OCI-LY1 (cell line): ENCODE data around the gene LMLN.
"Not testable (repeated sequence)": the region's sequence is repeated elsewhere in the genome, so short reads cannot be mapped to it uniquely, and the experiment has no call there.

Experiments
- H2AFZ ChIP-seq: fragments of 200-600 bp; sonication (generic), shearing (Covaris generic); 2 replicates; pipeline ENCODE4 v1.6.0; 2014; ENCODE audit warnings: antibody characterized with exemption, mild to moderate bottlenecking, low read length
- H3F3A ChIP-seq: fragments of 200-600 bp; sonication (generic), shearing (Covaris generic); 2 replicates; pipeline ENCODE4 v1.6.0; 2014; ENCODE audit warnings: mild to moderate bottlenecking, antibody characterized with exemption, low read length, moderate library complexity; ENCODE audit not compliant: insufficient read depth
- H3K27ac ChIP-seq: fragments of 200-600 bp; sonication (generic); 2 replicates; pipeline ENCODE4 v1.5.1; 2014; ENCODE audit warnings: low read length, mixed run types, mild to moderate bottlenecking, low read depth; ENCODE audit not compliant: poor library complexity, severe bottlenecking
- H3K27me3 ChIP-seq: fragments of 200-600 bp; sonication (generic); 2 replicates; pipeline ENCODE4 v1.6.0; 2014; ENCODE audit warnings: antibody characterized with exemption, mild to moderate bottlenecking, low read length, moderate library complexity; ENCODE audit not compliant: insufficient read depth
- H3K36me3 ChIP-seq: fragments of 200-600 bp; sonication (generic); 2 replicates; pipeline ENCODE4 v1.6.1; 2014; ENCODE audit warnings: mild to moderate bottlenecking, antibody characterized with exemption, low read length, moderate library complexity, mixed read lengths; ENCODE audit not compliant: insufficient read depth
- H3K4me1 ChIP-seq: fragments of 200-600 bp; sonication (generic); 2 replicates; pipeline ENCODE4 v1.5.1; 2014; ENCODE audit warnings: mild to moderate bottlenecking, low read length, moderate library complexity; ENCODE audit not compliant: insufficient read depth, severe bottlenecking
- H3K4me2 ChIP-seq: fragments of 200-600 bp; sonication (generic), shearing (Covaris generic); 2 replicates; pipeline ENCODE4 v1.6.1; 2014; ENCODE audit warnings: low read length
- H3K4me3 ChIP-seq: fragments of 200-600 bp; sonication (generic); 2 replicates; pipeline ENCODE4 v1.5.1; 2014; ENCODE audit warnings: low read length, low read depth, mild to moderate bottlenecking, mixed read lengths; ENCODE audit not compliant: poor library complexity, severe bottlenecking
- H3K79me2 ChIP-seq: fragments of 200-600 bp; shearing (Covaris generic); 2 replicates; pipeline ENCODE4 v1.6.1; 2016; ENCODE audit warnings: mixed run types, low read length, mixed read lengths; ENCODE audit not compliant: insufficient read depth
- H3K9ac ChIP-seq: fragments of 200-600 bp; sonication (generic), shearing (Covaris generic); 2 replicates; pipeline ENCODE4 v1.6.1; 2014; ENCODE audit warnings: mild to moderate bottlenecking, low read length, mixed read lengths
- H3K9me2 ChIP-seq: fragments of 200-600 bp; sonication (generic), shearing (Covaris generic); 2 replicates; pipeline ENCODE4 v1.6.1; 2014; ENCODE audit warnings: low read depth, mild to moderate bottlenecking, low read length, mixed read lengths
- H3K9me3 ChIP-seq: fragments of 200-600 bp; shearing (Covaris generic); 2 replicates; pipeline ENCODE4 v1.6.1; 2014; ENCODE audit warnings: low read length, mixed read lengths
- H4K20me1 ChIP-seq: fragments of 200-600 bp; sonication (generic), shearing (Covaris generic); 2 replicates; pipeline ENCODE4 v1.6.0; 2016; ENCODE audit warnings: mild to moderate bottlenecking, low read length; ENCODE audit not compliant: insufficient read depth
- EZH2 ChIP-seq: fragments of 200-600 bp; sonication (generic), shearing (Covaris generic); IDR thresholded peaks from 2 replicates; pipeline ENCODE4 v1.8.0; 2017; ENCODE audit warnings: borderline replicate concordance, mixed run types, mild to moderate bottlenecking, antibody characterized with exemption, low read length, moderate library complexity, mixed read lengths
- TF ChIP-seq, protein P1 (sequence below): fragments of 200-600 bp; sonication (generic), shearing (Covaris generic); IDR thresholded peaks from 2 replicates; pipeline ENCODE4 v1.5.1; 2017; ENCODE audit warnings: mild to moderate bottlenecking, antibody characterized with exemption, low read length, moderate library complexity, mixed read lengths

Gene LMLN

GRCh38 chr3:197959891-197960693 lies at the start of gene LMLN:
Gene LMLN (plus strand): TSS chr3:197960217. CDS start chr3:197960246, 29 bp downstream.
- Histone ChIP-seq H3K4me3 (peak within 1 kb of the TSS; percentile 72), H3K9me3 (no peaks in the 10 kb centered on the region), H2AFZ (peak within 1 kb of the TSS; percentile 41), H3K9ac (peak within 1 kb of the TSS; percentile 64), H3K9me2 (no peaks in the 10 kb centered on the region), H3K4me1 (peaks cover 36% of the 10 kb centered on the region), H3K27ac (peak within 1 kb of the TSS; percentile 11), H3K36me3 (peaks cover 29% of the 10 kb centered on the region), H3K27me3 (no peaks in the 10 kb centered on the region), H3F3A (peaks cover 18% of the 10 kb centered on the region), H3K79me2 (no peaks in the 10 kb centered on the region), H3K4me2 (peak within 1 kb of the TSS; percentile 92), H4K20me1 (no peaks in the 10 kb centered on the region)
- TF ChIP-seq, protein P1, sequence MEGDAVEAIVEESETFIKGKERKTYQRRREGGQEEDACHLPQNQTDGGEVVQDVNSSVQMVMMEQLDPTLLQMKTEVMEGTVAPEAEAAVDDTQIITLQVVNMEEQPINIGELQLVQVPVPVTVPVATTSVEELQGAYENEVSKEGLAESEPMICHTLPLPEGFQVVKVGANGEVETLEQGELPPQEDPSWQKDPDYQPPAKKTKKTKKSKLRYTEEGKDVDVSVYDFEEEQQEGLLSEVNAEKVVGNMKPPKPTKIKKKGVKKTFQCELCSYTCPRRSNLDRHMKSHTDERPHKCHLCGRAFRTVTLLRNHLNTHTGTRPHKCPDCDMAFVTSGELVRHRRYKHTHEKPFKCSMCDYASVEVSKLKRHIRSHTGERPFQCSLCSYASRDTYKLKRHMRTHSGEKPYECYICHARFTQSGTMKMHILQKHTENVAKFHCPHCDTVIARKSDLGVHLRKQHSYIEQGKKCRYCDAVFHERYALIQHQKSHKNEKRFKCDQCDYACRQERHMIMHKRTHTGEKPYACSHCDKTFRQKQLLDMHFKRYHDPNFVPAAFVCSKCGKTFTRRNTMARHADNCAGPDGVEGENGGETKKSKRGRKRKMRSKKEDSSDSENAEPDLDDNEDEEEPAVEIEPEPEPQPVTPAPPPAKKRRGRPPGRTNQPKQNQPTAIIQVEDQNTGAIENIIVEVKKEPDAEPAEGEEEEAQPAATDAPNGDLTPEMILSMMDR, result no peak
- no peak for TF ChIP-seq EZH2

GRCh38 chr3:197912741-197913476 lies 47.1 kb upstream of the LMLN start:
- peak overlapping the region; percentile 39 for H3K27ac ChIP-seq
- 0 out of 2 replicates have a peak, but pooled peaks cover 4% of the 10 kb centered on the region for H3F3A ChIP-seq
- peaks cover 38% of the 10 kb centered on the region for H3K4me1 ChIP-seq
- TF ChIP-seq, protein P1, result no peak
- no peak for TF ChIP-seq EZH2
- H4K20me1 ChIP-seq, result no peaks in the 10 kb centered on the region
- peak overlapping the region; percentile 36 for H2AFZ ChIP-seq
- peaks cover 22% of the 10 kb centered on the region for H3K79me2 ChIP-seq
- peaks cover 18% of the 10 kb centered on the region for H3K36me3 ChIP-seq
- H3K9me2 ChIP-seq, result no peaks in the 10 kb centered on the region
- H3K9ac ChIP-seq, result peak overlapping the region; percentile 76
- H3K9me3 ChIP-seq, result no peaks in the 10 kb centered on the region
- H3K4me2 ChIP-seq, result peak overlapping the region; percentile 81
- no peaks in the 10 kb centered on the region for H3K27me3 ChIP-seq
- peak overlapping the region; percentile 69 for H3K4me3 ChIP-seq

- Histone ChIP-seq H2AFZ (peak overlapping the region; percentile 36; the same call in 1 of the 2 replicates), H3K27me3 (no peaks in the 10 kb centered on the region), H3K9ac (peak overlapping the region; percentile 76), H3K79me2 (peaks cover 22% of the 10 kb centered on the region), H3K4me1 (peaks cover 38% of the 10 kb centered on the region), H3K27ac (peak overlapping the region; percentile 39), H3K9me2 (no peaks in the 10 kb centered on the region), H3K4me2 (peak overlapping the region; percentile 81), H3K9me3 (no peaks in the 10 kb centered on the region), H4K20me1 (no peaks in the 10 kb centered on the region), H3K36me3 (peaks cover 15% of the 10 kb centered on the region), H3F3A (0 out of 2 replicates have a peak, but pooled peaks cover 4% of the 10 kb centered on the region), H3K4me3 (peak overlapping the region; percentile 69)
- TF ChIP-seq, protein P1, result no peak
- no peak for TF ChIP-seq EZH2
These were observed 46.2 kb upstream of the LMLN start for GRCh38 chr3:197913641-197914380.

DNA sequence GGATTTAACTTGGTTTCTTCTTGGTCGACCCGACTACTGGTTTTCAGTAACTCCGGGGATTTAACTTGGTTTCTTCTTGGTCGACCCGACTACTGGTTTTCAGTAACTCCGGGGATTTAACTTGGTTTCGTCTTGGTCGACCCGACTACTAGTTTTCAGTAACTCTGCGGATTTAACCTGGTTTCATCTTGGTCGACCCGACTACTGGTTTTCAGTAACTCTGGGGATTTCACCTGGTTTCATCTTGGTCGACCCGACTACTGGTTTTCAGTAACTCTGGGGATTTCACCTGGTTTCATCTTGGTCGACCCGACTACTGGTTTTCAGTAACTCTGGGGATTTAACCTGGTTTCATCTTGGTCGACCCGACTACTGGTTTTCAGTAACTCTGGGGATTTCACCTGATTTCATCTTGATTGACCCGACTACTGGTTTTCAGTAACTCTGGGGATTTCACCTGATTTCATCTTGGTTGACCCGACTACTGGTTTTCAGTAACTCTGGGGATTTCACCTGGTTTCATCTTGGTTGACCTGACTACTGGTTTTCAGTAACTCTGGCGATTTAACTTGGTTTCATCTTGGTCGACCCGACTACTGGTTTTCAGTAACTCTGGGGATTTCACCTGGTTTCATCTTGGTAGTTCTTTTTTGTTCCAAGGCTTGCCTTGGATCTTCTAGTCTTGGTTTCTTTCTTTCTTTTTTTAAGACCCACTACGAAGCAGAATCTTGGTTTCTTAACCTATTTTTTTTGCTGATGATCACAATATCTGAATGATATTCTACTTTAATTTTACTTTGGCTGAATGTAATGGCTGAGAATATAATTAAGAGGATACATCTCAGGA lies 38.4 kb upstream of the LMLN start:
- H2AFZ ChIP-seq, H3K9me3 ChIP-seq, H3F3A ChIP-seq, H4K20me1 ChIP-seq, H3K27ac ChIP-seq, H3K79me2 ChIP-seq, H3K36me3 ChIP-seq, H3K9ac ChIP-seq, H3K4me2 ChIP-seq, H3K9me2 ChIP-seq, H3K27me3 ChIP-seq, H3K4me3 ChIP-seq, H3K4me1 ChIP-seq: not testable (repeated sequence)
